GM21576 (cell line): ENCODE data around the gene CA14.
"Not testable (repeated sequence)": the region's sequence is repeated elsewhere in the genome, so short reads cannot be mapped to it uniquely, and the experiment has no call there.

Experiments
- ATAC-seq: cut with Tn5 transposase; IDR thresholded peaks from one replicate; pipeline ENCODE4 v1.9.1; 2021; ENCODE audit warnings: mild to moderate bottlenecking, moderate library complexity; ENCODE audit not compliant: unreplicated experiment

CA14 gene

GRCh38 chr1:150280138-150280707 is 22.6 kb downstream of the CA14 start:
- ATAC-seq, result no peak

- ATAC-seq, result no peak
Measured at GRCh38 chr1:150281221-150281757, 23.7 kb downstream of the CA14 start.

GRCh38 chr1:150281758-150282557 is 24.4 kb downstream of the CA14 start, which contains the start of gene CIART:
TSS of gene CIART (plus strand) at chr1:150282554. CDS start at chr1:150283268, 714 bp downstream.
- ATAC-seq, result peak; percentile 55

- no peak for ATAC-seq
Measured at GRCh38 chr1:150282558-150282958, 25.0 kb downstream of the CA14 start.

DNA sequence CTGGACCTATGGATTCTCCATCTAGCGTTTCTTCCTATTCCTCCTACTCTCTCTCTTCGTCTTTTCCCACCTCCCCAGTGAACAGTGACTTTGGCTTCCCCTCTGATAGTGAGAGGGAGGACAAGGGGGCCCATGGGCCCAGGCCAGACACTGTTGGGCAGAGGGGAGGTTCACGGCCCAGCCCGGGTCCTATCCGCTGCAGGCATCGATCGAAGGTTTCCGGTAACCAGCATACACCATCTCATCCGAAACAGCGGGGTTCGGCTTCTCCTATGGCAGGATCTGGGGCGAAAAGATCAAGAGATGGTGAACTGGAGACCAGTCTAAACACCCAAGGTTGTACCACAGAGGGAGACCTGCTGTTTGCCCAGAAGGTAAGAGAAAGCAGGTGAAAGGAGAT is 25.7 kb downstream of the CA14 start:
- ATAC-seq, result no peak

- no peak for ATAC-seq
Measured at GRCh38 chr1:150288382-150288781, 30.8 kb downstream of the CA14 start.

- ATAC-seq, result no peak
Measured at GRCh38 chr1:150288822-150289221, 31.2 kb downstream of the CA14 start.

- peak; percentile 94 for ATAC-seq
Measured at GRCh38 chr1:150293433-150294253, 36.1 kb downstream of the CA14 start, which contains the start of gene MRPS21. TSS of gene MRPS21 (plus strand) at chr1:150293861. CDS start at chr1:150294367, 506 bp downstream.

GRCh38 chr1:150295476-150295875 is 37.9 kb downstream of the CA14 start:
- ATAC-seq, result no peak

DNA sequence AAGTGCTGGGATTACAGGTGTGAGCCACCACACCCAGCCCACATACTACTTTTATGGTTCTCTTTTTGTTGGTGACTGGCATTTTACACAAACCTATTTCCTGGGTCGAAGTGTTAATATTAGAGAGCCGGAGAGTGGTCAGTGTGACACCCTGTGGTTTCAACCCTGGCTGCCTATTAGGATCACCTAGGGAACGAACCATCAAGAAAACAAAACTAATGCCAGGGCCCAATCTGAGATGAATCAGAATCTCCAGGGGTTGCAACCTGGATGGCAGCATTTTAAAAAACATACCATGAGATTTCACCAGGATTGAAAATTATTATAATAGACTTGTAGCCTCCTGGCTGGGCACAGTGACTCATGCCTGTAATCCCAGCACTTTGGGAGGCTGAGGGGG is 42.1 kb downstream of the CA14 start:
- no peak for ATAC-seq

GRCh38 chr1:150302338-150302737 is 44.8 kb downstream of the CA14 start:
- ATAC-seq, result no peak

DNA sequence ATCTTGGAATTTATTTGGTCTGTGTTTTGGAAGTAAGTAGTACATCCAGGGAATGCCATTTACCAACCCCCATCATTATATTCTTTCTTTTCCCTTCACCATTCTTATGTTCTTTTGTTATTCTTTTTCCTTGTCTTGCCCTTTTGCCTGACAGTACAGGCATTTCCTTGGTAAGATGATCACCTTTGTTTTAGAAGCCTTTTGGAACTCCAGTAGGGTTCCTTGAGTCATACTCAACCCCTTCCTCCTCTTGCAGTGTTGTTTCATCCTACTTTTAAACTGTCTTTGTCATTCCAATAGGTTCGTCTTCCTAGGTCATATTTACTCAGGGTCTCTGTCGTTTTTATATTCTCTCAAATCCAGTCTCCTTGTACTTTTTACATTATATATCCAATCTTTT is 45.3 kb downstream of the CA14 start:
- no peak for ATAC-seq

DNA sequence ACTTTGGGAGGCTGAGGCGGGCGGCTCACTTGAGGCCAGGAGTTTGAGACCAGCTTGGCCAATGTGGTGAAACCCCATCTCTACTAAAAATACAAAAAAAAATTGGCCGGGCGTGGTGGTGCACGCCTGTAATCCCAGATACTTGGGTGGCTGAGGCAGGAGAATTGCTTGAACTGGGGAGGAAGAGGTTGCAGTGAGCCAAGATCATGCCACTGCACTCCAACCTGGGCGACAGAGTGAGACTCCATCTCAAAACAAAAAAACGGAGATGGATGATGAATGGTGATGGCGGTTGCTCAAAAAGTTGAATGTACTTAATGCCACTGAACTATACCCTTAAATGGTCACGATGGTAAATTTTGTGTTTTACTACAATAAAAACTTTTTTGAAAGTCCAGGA is 51.0 kb downstream of the CA14 start:
- ATAC-seq, result not testable (repeated sequence)

DNA sequence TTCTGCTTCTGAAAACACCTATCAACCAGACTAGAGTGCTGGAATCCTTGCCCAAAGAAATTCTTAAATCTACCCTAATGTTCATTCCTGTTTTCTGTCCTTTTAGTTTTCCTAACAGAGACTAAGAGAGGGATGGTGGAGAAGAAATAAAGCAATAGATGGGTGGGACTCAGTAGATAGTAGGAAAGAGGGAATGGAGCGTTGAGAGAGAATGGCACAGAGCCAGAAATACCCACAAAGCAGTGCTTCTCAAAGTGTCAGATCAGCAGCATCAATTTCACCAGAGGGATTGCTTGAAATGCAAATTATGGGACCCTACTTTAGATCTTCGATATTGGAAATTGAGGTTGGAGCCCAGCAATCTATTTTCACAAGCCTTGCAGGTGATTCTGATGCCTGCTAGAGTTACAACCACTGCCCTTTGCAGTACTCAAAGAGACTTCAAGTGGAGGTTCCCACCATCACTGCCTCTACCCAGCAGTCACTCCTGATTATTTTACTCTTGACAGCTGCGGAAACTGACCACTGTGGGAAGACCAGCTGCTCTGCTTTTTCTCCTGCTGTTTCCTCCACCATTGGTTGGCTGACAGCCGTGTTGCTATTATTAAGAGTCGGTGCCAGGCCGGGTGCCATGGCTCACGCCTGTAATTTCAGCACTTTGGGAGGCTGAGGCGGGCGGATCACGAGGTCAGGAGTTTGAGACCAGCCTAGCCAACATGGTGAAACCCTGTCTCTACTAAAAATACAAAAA is 52.4 kb downstream of the CA14 start:
- ATAC-seq, result no peak

DNA sequence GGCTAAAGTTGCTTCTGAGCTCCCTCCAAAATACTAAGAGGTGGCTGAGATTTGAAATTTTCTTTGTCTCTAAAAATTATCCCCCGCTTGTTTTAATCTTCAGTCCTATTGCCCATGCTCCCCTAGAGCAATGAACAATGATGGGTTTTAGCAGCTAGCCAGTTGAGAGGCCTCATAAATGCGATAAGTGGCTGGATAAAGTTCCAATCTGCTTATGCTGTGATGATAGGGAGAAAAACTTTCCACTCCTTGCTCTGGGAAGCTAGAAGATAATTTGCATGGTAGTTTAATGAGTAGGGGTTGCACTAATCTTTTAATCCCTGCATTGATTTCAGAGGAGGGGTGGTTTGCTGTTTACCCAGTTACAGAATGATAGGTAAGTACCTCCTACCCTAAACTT is 54.2 kb downstream of the CA14 start:
- ATAC-seq, result no peak
